Inferior parietal cortex (tissue), 1 donor: ENCODE measurements around the gene TMEM255B.
A peak's percentile ranks its signal among the peaks of the same experiment; 100 is the strongest.
"Not testable (repeated sequence)": the region's sequence is repeated elsewhere in the genome, so short reads cannot be mapped to it uniquely, and the experiment has no call there.

Experiments
- DNase-seq: peaks from one replicate; pipeline ENCODE4 v3.0.0-alpha.2; 2016; ENCODE audit errors: extremely low spot score

Gene TMEM255B

DNA sequence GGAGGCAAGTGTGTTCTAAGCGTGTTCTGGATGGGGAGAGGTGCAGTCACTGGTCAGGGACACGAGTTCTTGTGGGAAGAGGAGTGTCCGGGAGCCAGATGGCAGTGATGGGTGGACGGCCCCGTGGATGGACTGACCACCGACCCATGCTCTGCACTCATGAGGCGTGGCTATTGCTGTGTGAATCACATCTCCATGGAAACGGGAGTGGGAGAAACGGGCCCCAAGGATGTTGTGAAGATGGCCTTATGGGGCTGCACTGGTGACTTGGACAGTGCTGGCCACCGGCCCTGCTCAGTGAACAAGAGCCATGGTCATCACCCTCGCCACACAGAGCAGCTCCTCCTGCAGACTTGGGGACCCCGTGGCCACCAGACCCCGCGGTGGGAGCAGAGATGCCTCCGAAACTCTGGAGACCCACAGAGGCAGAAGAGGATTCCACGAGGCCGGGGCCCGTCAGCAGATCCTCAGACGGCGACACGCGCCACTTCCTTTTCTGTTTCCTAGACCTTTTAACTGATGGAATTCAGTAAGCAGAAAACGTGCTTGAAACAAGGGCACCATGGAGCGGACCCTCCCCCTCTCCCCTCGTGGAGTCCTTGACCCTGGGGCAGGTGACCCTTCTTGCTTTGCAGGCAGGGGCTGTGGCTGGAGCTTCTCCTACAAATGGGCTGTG lies 57.4 kb downstream of the TMEM255B start:
- DNase-seq, result no peak

DNA sequence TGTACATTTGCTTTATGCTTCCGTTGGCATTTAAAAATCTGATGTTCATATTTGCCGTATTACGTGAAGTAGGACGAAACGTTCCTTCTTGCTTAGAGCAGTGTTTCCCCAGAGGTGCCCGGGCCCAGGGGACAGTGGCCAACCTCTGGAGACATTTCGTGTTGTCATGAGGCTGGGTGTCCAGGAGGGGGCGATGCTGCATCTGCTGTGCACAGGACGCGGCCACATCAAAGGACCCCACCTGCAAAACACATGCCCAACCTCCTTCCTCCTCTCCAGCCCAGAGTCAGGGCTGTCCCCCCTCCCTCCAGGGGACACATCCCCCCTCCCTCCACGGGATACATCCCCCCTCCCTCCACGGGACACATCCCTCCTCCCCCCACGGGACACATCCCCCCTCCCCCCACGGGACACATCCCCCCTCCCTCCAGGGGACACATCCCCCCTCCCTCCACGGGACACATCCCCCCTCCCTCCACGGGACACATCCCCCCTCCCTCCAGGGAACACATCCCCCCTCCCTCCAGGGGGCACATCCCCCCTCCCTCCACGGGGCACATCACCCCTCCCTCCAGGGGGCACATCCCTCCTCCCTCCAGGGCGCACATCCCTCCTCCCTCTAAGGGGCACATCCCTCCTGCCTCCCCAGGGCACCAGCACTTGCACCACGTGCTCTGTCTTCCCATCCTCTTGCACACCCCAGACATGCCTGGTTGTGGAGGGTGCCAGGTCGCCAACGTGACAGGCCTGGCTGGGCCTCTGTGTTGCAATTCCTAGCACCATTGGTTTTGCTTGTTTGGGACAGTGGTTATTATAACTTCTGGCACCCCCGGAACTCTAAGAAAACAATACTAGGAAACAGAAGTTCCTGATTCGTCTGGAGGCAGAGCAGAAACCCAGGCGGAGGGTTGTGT lies 58.2 kb downstream of the TMEM255B start:
- peak; percentile 76 for DNase-seq

DNA sequence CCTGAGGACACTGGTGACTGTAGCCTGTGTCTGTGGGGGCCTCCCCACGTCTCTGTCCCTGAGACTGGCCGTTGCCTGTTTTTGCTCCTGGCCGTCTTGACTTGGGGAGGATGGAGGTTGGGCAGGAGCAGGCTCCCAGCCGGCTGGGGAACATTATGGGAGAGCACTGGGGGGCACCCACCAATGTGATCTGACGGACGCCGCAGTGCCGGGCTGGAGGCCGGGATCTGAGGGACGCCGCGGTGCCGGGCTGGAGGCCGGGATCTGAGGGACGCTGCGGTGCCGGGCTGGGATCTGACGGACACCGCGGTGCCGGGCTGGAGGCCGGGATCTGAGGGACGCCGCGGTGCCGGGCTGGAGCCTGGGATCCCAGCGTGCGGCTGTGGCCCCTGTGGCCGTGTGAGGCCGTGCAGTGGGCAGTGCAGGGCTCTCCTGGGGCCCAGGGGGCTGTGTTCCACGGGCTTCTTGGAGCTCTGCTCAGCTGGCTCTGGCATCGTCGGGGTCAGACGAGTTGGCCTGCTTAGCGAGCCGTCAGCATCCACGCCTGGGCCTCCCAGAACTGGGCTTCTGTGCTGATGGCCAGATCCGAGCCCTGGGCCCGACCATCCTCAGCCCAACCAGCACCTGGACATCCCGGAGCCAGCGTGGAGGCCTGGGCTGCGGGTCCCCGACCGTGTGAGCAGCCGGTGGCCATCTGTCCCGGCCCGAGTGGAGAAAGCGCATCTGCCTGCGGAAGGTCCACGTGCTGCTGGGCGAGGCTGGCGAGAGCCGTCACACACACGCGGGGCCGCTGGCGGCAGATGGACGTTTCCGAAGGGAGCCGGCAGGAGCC lies 59.0 kb downstream of the TMEM255B start:
- no peak for DNase-seq

DNA sequence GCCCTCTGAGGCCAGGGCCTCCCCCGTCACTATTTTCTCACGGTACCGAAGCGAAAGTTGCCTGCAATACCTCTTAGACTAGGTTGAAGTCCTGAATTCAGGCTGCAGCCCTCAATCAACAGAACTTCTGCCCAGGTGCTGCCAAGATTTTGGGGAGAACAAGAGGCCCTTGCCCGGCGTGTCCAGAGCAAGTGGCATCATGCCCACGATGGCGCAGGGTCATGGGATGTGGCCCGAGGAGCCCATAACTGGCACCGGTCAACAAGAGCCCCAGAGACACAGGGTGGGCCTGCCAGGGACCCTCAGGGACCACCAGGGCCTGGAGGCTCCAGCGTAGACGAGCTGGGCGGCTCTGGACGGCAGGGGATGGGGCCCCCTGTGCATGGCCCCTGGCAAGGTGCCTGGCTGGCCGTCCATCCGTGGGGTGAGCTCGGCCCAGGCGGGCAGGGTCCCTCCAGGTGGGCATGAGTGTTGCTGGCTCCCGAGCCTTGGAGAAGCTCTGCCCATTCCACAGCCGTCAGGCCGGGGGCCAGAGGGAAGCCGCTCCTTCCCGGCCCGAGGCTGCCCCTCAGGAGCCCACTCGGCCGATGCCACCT lies 59.8 kb downstream of the TMEM255B start:
- DNase-seq, result no peak

DNA sequence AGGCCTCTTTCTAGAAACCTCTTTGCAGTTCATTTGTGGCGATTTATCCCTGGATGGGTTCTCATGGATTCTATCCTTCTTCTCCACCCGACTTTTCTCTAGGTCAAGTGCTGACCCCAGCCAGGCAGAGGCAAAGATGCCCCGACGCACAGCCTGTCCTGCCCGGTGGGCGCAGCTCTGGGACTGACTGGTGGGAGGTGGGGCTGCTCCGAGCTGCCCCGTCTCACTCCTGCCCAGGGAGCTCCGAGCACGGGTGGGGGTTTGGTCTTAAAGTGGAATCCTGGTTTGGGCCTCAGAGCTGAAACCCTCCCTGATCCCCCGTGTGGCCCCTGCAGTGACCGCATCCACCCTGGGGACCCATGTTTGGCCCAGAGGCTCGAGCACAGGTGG lies 60.3 kb downstream of the TMEM255B start:
- no peak for DNase-seq

DNA sequence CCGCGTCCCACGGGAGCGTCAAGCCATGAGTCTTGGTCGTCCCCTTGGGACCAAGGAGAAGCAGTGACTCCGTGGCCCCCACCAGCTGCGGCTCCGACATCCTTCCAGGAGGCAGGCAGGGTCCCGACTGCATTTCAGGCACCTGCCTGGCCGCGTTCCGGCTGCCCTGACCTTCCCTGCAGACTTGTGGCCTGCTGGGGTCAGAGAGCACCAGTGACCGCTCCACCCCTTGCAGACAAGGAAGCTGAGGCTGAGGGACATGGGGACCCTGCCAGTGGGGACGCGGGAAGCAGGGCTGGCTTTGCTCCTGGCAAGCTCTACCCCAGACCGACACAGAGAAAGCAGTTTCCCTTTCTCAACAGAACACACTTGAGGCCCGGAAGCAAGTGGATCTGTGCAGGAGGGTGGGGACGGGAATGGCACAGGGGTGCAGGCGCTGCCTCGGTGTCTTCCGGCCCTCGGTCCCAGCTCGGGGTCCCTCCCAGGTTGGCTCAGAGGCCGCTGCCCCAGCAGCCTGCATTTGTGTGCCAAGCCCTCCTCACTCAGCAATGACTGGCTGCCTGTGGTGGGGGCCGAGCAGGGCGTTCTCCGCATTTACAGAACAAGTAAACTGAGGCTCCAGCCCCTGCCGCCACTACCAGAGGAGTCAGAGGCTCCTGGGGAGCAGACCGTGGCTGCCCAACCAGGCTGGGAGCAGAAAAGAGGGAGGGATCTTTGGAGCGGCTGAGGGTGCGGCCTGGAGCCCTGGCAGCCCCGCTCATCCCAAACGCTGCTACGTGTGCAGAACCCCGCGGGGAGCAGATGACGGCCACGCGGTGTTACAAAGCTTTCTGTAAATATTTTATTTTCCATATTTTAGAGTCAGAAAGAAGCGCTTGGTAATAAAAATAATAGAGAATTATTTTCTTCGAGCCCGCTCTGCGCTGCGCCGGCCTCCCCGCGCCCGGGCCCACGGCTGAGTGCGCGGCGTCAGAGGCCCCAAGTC lies 61.0 kb downstream of the TMEM255B start:
- no peak for DNase-seq

DNA sequence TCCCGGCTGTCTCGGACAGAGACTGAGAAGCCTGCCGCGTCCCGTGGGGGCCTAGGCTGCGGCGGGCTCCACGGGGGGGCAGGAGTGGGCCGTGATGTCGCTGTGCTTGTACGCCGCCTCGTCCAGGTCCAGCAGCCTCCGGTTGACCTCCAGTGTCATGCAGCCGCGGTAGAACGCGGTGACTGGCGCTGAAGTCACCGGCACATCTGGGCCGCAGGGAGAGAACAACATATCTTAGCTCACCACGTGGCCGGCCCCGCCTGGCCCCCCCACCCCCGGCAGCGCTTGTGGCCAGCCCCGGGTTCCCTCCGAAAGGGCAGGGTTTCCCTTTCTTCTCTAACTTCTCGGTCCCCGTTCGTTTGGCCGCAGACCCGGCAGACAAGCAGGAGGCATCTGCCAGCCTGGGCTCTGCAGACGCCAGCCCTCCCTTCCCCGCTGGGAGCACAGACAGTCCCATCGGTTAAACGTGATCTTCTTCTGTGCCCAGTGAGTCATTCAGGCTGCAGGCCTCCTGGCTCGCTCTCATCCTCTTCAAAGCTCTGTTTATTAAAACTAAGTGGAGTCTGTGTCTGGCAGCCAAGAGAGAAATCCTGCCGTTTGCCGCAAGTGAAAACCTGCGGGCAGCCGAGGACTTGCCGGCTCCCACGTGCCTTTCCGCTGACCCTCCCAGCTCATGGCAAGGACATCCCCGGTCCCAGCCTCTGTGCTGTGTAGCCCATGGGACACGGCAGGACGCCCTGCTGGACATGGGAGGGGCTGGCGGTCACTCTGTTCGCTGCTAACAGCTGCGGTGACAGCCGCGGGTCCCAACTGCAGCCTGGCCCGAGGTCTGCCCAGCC lies 62.0 kb downstream of the TMEM255B start:
- DNase-seq, result peak; percentile 80

DNA sequence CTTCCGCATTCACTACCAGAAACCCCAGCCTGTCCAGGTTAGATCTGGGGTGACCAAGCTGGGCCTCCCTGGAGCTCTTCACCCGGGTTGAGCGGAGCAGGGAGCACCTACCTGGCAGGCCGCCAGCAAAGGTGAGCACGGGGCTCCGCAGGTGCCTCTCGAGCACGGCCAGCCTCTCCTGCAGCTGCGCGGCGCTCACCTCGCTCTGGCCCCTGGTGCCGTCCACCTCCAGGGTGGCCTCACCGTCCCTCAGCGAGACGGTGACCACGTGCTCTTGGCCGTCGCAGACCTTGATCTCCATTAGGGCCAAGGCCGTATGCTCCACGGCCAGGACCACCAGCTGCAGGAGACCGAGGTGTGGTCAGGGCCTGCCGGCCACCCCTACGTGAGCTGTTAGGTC lies 62.8 kb downstream of the TMEM255B start:
- no peak for DNase-seq

DNA sequence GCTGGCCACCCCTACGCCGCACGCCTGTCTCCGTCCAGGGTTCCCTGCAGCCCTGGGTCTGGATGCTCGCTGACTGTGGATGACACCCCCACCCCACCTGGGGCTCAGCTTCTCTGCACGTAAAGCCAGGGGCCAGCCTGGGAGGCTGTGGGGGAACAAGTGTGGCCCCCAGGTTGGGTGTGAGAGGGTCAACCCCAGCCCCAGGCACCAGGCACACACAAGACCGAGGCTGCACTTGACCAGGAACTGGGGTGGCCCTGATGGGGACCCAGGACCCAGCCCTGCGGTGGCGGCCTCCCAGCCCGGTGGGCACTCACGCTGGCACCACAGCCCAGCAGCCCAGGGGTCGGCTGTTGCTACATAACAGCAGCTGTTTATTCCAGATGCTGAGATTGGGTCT lies 63.2 kb downstream of the TMEM255B start:
- no peak for DNase-seq

DNA sequence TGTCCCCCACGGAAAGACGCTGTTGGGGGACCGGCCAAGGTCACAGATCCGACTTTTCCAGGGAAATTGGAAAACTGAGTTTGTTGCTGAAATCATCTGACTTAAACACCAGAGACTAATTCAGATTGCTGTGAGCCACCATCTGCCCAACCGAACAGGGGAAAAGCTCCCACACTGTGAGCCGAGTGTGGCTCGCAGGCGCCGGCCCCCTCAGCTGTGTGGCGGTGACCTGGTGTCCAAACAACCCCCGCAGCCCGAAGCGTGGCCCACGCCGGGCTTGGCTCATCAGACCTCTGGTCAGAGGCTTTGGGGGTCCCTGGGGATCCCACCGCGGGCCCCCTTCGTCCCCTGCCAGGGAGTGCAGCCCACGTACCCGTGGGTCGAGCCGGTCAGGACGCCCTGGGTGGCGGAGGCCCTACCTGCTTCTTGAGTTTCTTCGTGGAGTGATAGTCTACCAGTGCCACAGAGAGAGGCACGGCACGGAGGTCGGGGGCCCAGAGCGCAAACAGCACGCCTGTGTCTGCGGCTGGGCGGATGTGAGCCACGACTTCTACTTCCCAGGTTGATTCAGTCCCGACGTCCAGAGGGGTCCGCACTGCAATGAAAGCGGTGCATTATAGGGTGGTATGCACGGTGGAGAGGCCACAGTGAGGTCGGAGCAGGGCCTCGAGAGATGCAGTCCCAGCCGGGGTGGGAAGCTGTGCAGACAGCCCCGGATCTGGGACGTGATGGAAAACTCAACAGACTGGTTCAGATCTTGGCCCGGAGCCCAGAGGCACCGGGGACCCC lies 64.1 kb downstream of the TMEM255B start:
- no peak for DNase-seq

DNA sequence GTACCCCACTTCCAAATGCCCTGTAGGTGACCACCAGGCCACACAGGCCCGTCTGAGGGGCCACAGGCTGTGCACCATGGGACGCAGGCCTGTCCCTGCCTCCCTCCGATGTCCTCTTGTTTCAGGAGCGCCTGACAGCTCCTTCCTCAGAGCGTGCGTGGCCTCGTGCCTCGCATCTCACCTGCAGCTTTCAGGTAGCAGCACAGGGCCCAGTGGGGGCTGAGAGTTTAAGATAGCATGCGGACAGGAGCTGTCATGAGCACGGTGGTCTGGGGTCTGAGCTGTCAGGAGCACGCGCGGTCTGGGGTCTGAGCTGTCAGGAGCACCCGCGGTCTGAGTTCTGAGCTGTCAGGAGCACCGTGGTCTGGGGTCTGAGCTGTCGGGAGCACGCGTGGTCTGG lies 64.7 kb downstream of the TMEM255B start:
- no peak for DNase-seq

DNA sequence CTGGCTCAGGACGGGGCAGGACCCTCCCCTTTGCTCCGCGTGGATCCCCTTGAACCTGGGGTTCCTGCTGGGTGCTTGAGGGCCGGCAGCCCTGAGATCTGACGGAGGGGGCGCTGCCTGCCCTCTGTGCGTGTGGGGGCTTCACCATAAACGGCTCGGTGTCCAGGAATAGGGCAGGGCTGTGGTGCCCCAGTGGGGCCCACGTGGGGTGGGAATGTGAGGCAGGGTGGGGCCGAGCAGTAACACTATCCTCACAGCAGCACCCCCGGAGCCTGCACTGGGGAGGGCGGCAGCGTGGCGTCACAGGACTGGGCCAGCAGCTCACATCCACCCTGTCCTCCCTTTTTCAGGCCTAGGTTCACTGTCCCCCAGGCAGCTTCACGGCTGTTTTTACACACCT lies 66.8 kb downstream of the TMEM255B start:
- no peak for DNase-seq

DNA sequence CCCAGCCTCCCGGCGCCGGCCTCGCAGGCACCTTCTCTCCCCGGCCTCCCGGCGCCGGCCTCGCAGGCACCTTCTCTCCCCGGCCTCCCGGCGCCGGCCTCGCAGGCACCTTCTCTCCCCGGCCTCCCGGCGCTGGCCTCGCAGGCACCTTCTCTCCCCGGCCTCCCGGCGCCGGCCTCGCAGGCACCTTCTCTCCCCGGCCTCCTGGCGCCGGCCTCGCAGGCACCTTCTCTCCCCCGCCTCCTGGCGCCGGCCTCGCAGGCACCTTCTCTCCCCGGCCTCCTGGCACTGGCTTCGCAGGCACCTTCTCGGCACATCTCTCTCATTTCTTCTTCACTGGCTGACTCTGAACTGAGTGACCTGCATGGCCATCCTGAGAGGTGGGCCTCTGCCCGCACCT lies 67.4 kb downstream of the TMEM255B start:
- not testable (repeated sequence) for DNase-seq

DNA sequence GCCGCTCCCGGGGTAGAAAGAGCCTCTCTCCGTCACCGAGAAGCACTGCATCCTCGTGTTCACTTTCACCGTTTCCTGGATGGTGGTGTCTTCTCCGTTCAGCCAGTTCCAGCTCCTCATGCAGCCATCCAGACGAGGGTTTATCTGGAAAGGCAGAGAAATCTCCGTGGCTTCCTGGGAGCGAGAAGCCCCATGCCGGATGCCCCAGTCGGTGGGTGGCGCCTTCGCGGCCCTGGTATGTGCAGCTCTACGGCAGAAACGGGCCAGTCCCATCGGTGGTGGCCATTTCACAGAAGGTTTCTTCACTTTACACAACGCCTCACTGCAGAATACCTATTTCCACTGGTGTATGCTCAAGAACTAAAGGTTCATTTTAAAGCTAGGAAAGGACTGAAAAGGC lies 68.0 kb downstream of the TMEM255B start:
- no peak for DNase-seq

DNA sequence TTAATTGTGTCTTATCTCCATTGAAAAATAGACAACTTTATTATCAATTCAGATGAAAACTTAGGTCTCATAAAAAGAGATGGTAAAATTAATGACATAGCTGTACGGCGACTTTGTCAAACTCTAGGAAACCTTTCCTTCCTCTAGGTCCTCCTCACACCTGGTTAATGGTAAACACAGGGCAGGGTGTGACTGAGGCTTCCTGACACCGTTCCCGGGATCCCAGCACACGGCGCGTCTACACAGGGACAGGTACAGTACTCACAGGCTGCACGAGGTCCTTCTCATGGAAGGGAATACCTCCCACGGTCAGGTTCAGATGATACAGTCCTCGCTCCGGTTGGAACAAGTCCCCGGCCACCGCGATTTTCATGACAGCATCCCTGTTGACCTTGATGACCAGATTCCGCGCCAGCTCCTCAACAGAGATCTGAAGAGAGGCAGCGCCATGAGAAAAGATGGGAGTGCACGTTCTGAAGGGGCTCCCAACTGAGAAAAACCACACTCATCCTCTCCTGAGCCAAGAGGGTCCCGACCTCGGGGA lies 69.3 kb downstream of the TMEM255B start:
- DNase-seq, result no peak

DNA sequence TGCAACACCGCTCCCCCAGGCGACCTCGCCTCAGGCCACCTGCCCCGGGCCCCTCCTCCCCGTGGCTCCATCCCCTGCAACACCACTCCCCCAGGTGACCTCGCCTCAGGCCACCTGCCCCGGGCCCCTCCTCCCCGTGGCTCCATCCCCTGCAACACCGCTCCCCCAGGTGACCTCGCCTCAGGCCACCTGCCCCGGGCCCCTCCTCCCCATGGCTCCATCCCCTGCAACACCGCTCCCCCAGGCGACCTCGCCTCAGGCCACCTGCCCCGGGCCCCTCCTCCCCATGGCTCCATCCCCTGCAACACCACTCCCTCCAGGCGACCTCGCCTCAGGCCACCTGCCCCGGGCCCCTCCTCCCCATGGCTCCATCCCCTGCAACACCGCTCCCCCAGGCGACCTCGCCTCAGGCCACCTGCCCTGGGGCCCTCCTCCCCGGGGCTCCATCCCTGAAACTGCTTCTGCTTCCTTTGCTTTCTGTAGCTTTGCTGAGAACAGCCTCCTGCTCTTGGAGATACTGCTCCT lies 71.5 kb downstream of the TMEM255B start:
- DNase-seq, result not testable (repeated sequence)

DNA sequence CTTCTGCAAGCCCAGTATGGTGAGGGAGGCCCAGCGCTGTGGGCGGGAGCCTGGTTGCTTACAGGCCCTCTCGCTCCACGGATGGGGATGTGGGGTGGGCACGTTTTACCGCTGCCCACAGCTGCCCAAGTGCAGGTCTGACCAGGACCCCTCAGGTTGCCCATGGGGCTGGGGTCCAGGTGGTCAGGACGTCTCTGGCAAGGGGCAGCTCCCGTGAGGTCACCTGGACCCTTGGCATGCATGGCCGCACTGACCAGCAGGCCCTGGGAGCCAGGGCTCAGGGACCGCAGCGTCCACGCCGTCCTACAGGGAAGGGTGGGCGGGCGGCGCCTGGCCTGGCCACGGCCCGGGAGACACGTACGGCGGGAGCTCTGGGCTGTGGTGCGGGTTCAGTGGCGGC lies 72.0 kb downstream of the TMEM255B start:
- no peak for DNase-seq

DNA sequence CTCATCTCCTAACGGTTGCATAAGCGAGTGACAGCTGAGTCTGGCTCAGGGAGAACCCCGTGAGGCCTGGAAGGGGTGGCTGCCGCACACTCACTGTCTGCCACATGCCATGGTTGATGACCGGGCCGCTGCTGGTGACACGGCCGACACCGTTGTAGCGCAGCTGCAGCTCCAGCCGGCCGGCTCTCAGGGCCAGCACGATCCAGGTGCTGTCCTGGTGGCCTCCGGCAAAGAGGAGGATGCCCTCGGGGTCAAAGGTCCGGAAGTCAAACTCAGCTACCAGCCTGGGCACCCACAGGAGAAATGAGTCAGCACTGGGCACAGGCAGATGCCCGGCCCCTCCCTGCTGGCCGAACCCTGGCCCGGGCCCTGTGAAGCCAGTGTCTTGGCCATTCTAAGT lies 73.2 kb downstream of the TMEM255B start:
- no peak for DNase-seq
